Caco-2 (cell line): ENCODE results near the gene ATRIP. TPM values are rescaled to one million over a fixed set of nuclear protein-coding genes. Genes with fewer than 3 reads are reported as not detected.

Experiments used
- BruUV-seq: library from RNA; stranded (reverse); fragments of 400-500 nt; replicated peaks from 2 replicates; lab custom pipeline; 2021; lab: Mats Ljungman, UMichigan
- CTCF ChIA-PET: fragments of 300-600 bp; sonication (Branson Sonifier 250); formaldehyde crosslinking; loops from one replicate; lab custom pipeline; 2022; ENCODE audit warnings: antibody characterized with exemption; lab: Charles Lee
- POLR2A ChIA-PET: fragments of 300-600 bp; sonication (Branson Sonifier 250); formaldehyde crosslinking; loops from one replicate; lab custom pipeline; 2022; ENCODE audit warnings: antibody characterized with exemption; lab: Charles Lee
- DNase-seq, 2 experiments: peaks; one replicate each; pipeline versions ENCODE4 v3.0.0 to v3.0.0-alpha.2; 2020 to 2022
- H3K27me3 ChIP-seq: replicated peaks from 2 replicates; pipeline ENCODE4 v1.6.0; 2011; ENCODE audit warnings: low read length; ENCODE audit not compliant: control insufficient read depth, insufficient read depth
- H3K36me3 ChIP-seq: 2 replicates; pipeline ENCODE4 v1.5.1; 2011; ENCODE audit warnings: low read length; ENCODE audit not compliant: control insufficient read depth, insufficient read depth
- H3K4me1 ChIP-seq: fragments of 250-450 bp; sonication (Bioruptor Pico); 2 replicates; pipeline ENCODE4 v1.5.1; 2020; ENCODE audit warnings: mild to moderate bottlenecking
- H3K4me3 ChIP-seq: 2 replicates; pipeline ENCODE4 v1.5.1; 2011; ENCODE audit warnings: low read depth, mild to moderate bottlenecking, control low read depth, low read length
- H3K9me3 ChIP-seq: fragments of 250-450 bp; sonication (Bioruptor Pico); 2 replicates; pipeline ENCODE4 v1.5.1; 2020; ENCODE audit warnings: mild to moderate bottlenecking, moderate library complexity
- H3K27ac Mint-ChIP-seq: one replicate; pipeline ENCODE4 v1.8.0; 2022; ENCODE audit warnings: mixed read lengths; ENCODE audit not compliant: unreplicated experiment
- H3K27me3 Mint-ChIP-seq: one replicate; pipeline ENCODE4 v1.8.0; 2022; ENCODE audit warnings: mixed read lengths; ENCODE audit not compliant: insufficient read depth, unreplicated experiment
- H3K36me3 Mint-ChIP-seq: one replicate; pipeline ENCODE4 v1.8.0; 2022; ENCODE audit warnings: mild to moderate bottlenecking, mixed read lengths; ENCODE audit not compliant: insufficient read depth, unreplicated experiment
- H3K4me1 Mint-ChIP-seq: one replicate; pipeline ENCODE4 v1.8.0; 2022; ENCODE audit warnings: low read depth, mixed read lengths; ENCODE audit not compliant: unreplicated experiment
- H3K4me3 Mint-ChIP-seq: one replicate; pipeline ENCODE4 v1.8.0; 2022; ENCODE audit warnings: mild to moderate bottlenecking, moderate library complexity, mixed read lengths; ENCODE audit not compliant: unreplicated experiment
- H3K9me3 Mint-ChIP-seq: one replicate; pipeline ENCODE4 v1.8.0; 2022; ENCODE audit warnings: mixed read lengths; ENCODE audit not compliant: unreplicated experiment
- CTCF ChIP-seq, 2 experiments: fragments of 200-600 bp in 1 of 2; IDR thresholded peaks; 1 replicate in 1 of 2; 2 replicates in 1 of 2; pipeline versions ENCODE4 v1.5.1 to v1.8.0; 2011 to 2022; ENCODE audit warnings: antibody characterized with exemption in 1 of 2, control low read depth in 1 of 2, inconsistent platforms in 1 of 2, low read depth in 1 of 2, low read length in 1 of 2, mild to moderate bottlenecking in 1 of 2, moderate library complexity in 1 of 2; ENCODE audit not compliant: insufficient read depth in 1 of 2, severe bottlenecking in 1 of 2, unreplicated experiment in 1 of 2
- intact Hi-C: fragments of 100-400 bp; cut with micrococcal nuclease; formaldehyde crosslinking; loops from one replicate; pipeline ENCODE4 v1.10.0; 2022; ENCODE audit not compliant: unreplicated experiment
- total RNA-seq: library from RNA; stranded (reverse); gene quantifications from 2 replicates; pipeline ENCODE4 v1.2.3, GENCODE V29; 2022

Gene ATRIP
- total RNA-seq, 1 experiment from 2014 or later = 15.9 TPM

- no TSS peak for BruUV-seq
- Histone ChIP-seq H3K4me3 (no peak overlapping the region), H3K27me3 (no peaks in the 10 kb centered on the region), H3K9me3 (no peaks in the 10 kb centered on the region), H3K4me1 (no peaks in the 10 kb centered on the region), H3K36me3 (peaks cover 22% of the 10 kb centered on the region)
- POLR2A ChIA-PET = no interaction called here
- H3K4me3 Mint-ChIP-seq = no peak overlapping the region
- DNase-seq = no peak
- no peaks in the 10 kb centered on the region for H3K9me3 Mint-ChIP-seq
- H3K36me3 Mint-ChIP-seq = peaks cover 98% of the 10 kb centered on the region
- H3K27me3 Mint-ChIP-seq = no peaks in the 10 kb centered on the region
- peaks cover 5% of the 10 kb centered on the region for H3K4me1 Mint-ChIP-seq
- CTCF ChIA-PET = interaction anchor here (0.7 to 6.1 kb wide), 4 partner anchors 21 to 226 kb away, joined by 3 to 40 read pairs (median 4); partner anchors contain the start of genes CCDC51 and TMA7
- no peak for TF ChIP-seq CTCF (IDR thresholded peaks at IDR 0.05; ENCODE audit: insufficient read depth in 1 of 2, low read depth in 1 of 2, low read length in 1 of 2, severe bottlenecking in 1 of 2, unreplicated experiment in 1 of 2)
- H3K27ac Mint-ChIP-seq = no peak overlapping the region
- intact Hi-C loops = no loop called here
Observed at GRCh38 chr3:48414376-48415250, 31.9 kb upstream of the ATRIP start.

- no peak for DNase-seq
- TF ChIP-seq CTCF (IDR thresholded peaks at IDR 0.05; ENCODE audit: insufficient read depth in 1 of 2, low read depth in 1 of 2, low read length in 1 of 2, severe bottlenecking in 1 of 2, unreplicated experiment in 1 of 2) = peak in 1 of 2 experiments; percentile 35
- H3K27me3 Mint-ChIP-seq = no peaks in the 10 kb centered on the region
- H3K27me3 ChIP-seq = no peaks in the 10 kb centered on the region
- no peaks in the 10 kb centered on the region for H3K4me1 ChIP-seq
- H3K9me3 ChIP-seq = no peaks in the 10 kb centered on the region
- ChIA-PET POLR2A (no interaction called here), CTCF (interaction anchor here (0.6 to 6.1 kb wide), 5 partner anchors 15 to 227 kb away, joined by 3 to 40 read pairs (median 3); partner anchors contain the start of genes CCDC51 and TMA7)
- H3K4me3 ChIP-seq = no peak overlapping the region
- no peaks in the 10 kb centered on the region for H3K9me3 Mint-ChIP-seq
- BruUV-seq = no TSS peak
- H3K4me1 Mint-ChIP-seq = peaks cover 5% of the 10 kb centered on the region
- H3K36me3 Mint-ChIP-seq = peaks cover 99% of the 10 kb centered on the region
- intact Hi-C loops = no loop called here
- no peak overlapping the region for H3K4me3 Mint-ChIP-seq
- H3K36me3 ChIP-seq = peaks cover 20% of the 10 kb centered on the region
- H3K27ac Mint-ChIP-seq = peak overlapping the region; percentile 39
Observed at GRCh38 chr3:48415251-48415953, 31.1 kb upstream of the ATRIP start.

- intact Hi-C loops = no loop called here
Observed at GRCh38 chr3:48416091-48416505, 30.4 kb upstream of the ATRIP start.

More at GRCh38 chr3:48416091-48416505, 30.4 kb upstream of the ATRIP start:
- H3K9me3 Mint-ChIP-seq = no peaks in the 10 kb centered on the region
- peak overlapping the region; percentile 39 for H3K27ac Mint-ChIP-seq
- H3K4me1 ChIP-seq = no peaks in the 10 kb centered on the region
- no peaks in the 10 kb centered on the region for H3K27me3 Mint-ChIP-seq
- no TSS peak for BruUV-seq
- TF ChIP-seq CTCF (IDR thresholded peaks at IDR 0.05; ENCODE audit: insufficient read depth in 1 of 2, low read depth in 1 of 2, low read length in 1 of 2, severe bottlenecking in 1 of 2, unreplicated experiment in 1 of 2) = no peak
- CTCF ChIA-PET = interaction anchor here (0.6 to 6.1 kb wide), 4 partner anchors 20 to 185 kb away, joined by 3 to 40 read pairs (median 4); partner anchors contain the start of genes CCDC51 and TMA7
- H3K27me3 ChIP-seq = no peaks in the 10 kb centered on the region
- H3K36me3 ChIP-seq = peaks cover 17% of the 10 kb centered on the region
- POLR2A ChIA-PET = no interaction called here
- H3K4me3 ChIP-seq = no peak overlapping the region
- H3K4me3 Mint-ChIP-seq = no peak overlapping the region
- peaks cover 99% of the 10 kb centered on the region for H3K36me3 Mint-ChIP-seq
- H3K4me1 Mint-ChIP-seq = peaks cover 5% of the 10 kb centered on the region
- H3K9me3 ChIP-seq = no peaks in the 10 kb centered on the region
- DNase-seq = no peak
